HG03025 (cell line): ENCODE measurements around the gene SLC2A8.

ENCODE experiments used
- ATAC-seq: cut with Tn5 transposase; IDR thresholded peaks from one replicate; pipeline ENCODE4 v1.9.1; 2021; ENCODE audit warnings: mild to moderate bottlenecking, moderate library complexity; ENCODE audit not compliant: unreplicated experiment, low FRiP score

Gene SLC2A8

GRCh38 chr9:127399736-127400269, 2.8 kb downstream of the SLC2A8 start:
- ATAC-seq, result no peak

GRCh38 chr9:127402401-127403090, 5.6 kb downstream of the SLC2A8 start:
- no peak for ATAC-seq

GRCh38 chr9:127403507-127404192, 6.7 kb downstream of the SLC2A8 start:
- ATAC-seq, result no peak

GRCh38 chr9:127404631-127405030, 7.7 kb downstream of the SLC2A8 start:
- no peak for ATAC-seq

- ATAC-seq, result no peak
Observed at GRCh38 chr9:127405344-127406125, 8.6 kb downstream of the SLC2A8 start.

GRCh38 chr9:127406799-127407491, 10.0 kb downstream of the SLC2A8 start:
- no peak for ATAC-seq

GRCh38 chr9:127407492-127407843, 10.5 kb downstream of the SLC2A8 start:
- no peak for ATAC-seq

GRCh38 chr9:127411122-127411521, 14.2 kb downstream of the SLC2A8 start:
- ATAC-seq, result no peak

GRCh38 chr9:127415141-127415540, 18.2 kb downstream of the SLC2A8 start:
- no peak for ATAC-seq

GRCh38 chr9:127415657-127416056, 18.7 kb downstream of the SLC2A8 start:
- no peak for ATAC-seq

GRCh38 chr9:127417131-127418036, 20.4 kb downstream of the SLC2A8 start:
- no peak for ATAC-seq

GRCh38 chr9:127418037-127418471, 21.1 kb downstream of the SLC2A8 start:
- no peak for ATAC-seq

- ATAC-seq, result no peak
Observed at GRCh38 chr9:127419348-127419747, 22.4 kb downstream of the SLC2A8 start.

- ATAC-seq, result no peak
Observed at GRCh38 chr9:127421057-127421456, 24.1 kb downstream of the SLC2A8 start.

GRCh38 chr9:127422133-127422782, 25.3 kb downstream of the SLC2A8 start:
- ATAC-seq, result no peak

- no peak for ATAC-seq
Observed at GRCh38 chr9:127422787-127423186, 25.8 kb downstream of the SLC2A8 start.

GRCh38 chr9:127423476-127423933, 26.5 kb downstream of the SLC2A8 start:
- ATAC-seq, result peak; percentile 15

- peak; percentile 81 for ATAC-seq
Observed at GRCh38 chr9:127423934-127424675, 27.1 kb downstream of the SLC2A8 start, which contains the start of gene ZNF79. TSS of gene ZNF79 (plus strand) at chr9:127424382. CDS start at chr9:127424788, 406 bp downstream.
